K562 (cell line): Measurements from ENCODE around the gene ROBO3. TPM values are rescaled to one million over a fixed set of nuclear protein-coding genes. Genes with fewer than 3 reads are reported as not detected.

Experiments
- ATAC-seq: fragments of 200-7000 bp; cut with Tn5 transposase; 3 replicates; pipeline ENCODE4 v1.9.1; 2020; ENCODE audit warnings: moderate library complexity
- BruUV-seq: library from RNA; stranded (reverse); fragments of 400-500 nt; replicated peaks from 2 replicates; lab custom pipeline; 2021; lab: Mats Ljungman, UMichigan
- CTCF ChIA-PET: fragments of 300-600 bp; formaldehyde crosslinking; extraction: SDS; loops from one replicate; lab custom pipeline; 2021; ENCODE audit warnings: low intra/inter-chr PET ratio; lab: Yijun Ruan, JAX
- POLR2A ChIA-PET: fragments of 300-600, 350-650 bp; sonication (Branson Sonifier 250); formaldehyde crosslinking; extraction: SDS; loops from one replicate; lab custom pipeline; 2021; ENCODE audit warnings: antibody characterized with exemption, inconsistent platforms; lab: Yijun Ruan, JAX
- DNase-seq, 4 experiments: peaks; one replicate each; pipeline versions ENCODE4 v3.0.0 to v3.0.0-alpha.2; 2011 to 2018; ENCODE audit warnings: low spot score in 3 of 4, mixed read lengths in 3 of 4; ENCODE audit errors: extremely low read depth in 1 of 4
- FAIRE-seq: peaks from 2 replicates; lab custom pipeline; 2011; peaks lifted over from hg19 to GRCh38; lab: Jason Lieb, UNC
- H2AFZ ChIP-seq: 2 replicates; pipeline ENCODE4 v1.6.0; 2011; ENCODE audit warnings: low read depth, low read length, control low read depth, inconsistent platforms
- H3K27ac ChIP-seq: fragments of 200-600 bp; 3 replicates; pipeline ENCODE4 v1.8.0; 2011; ENCODE audit warnings: low read depth, mild to moderate bottlenecking, control low read depth, inconsistent platforms, low read length, moderate library complexity, mixed read lengths; ENCODE audit errors: extremely low read depth
- H3K27me3 ChIP-seq, 2 experiments: fragments of 300-600 bp in 1 of 2; 2 replicates in 1 of 2; 3 replicates in 1 of 2; pipeline versions ENCODE4 v1.6.0 to v1.8.0; 2011; ENCODE audit warnings: inconsistent platforms in 2 of 2, low read length in 2 of 2, mild to moderate bottlenecking in 1 of 2, mixed read lengths in 1 of 2, moderate library complexity in 1 of 2; ENCODE audit not compliant: control insufficient read depth in 2 of 2, insufficient read depth in 2 of 2
- H3K36me3 ChIP-seq: fragments of 300-600 bp; 3 replicates; pipeline ENCODE4 v1.8.0; 2011; ENCODE audit warnings: mild to moderate bottlenecking, low read length, inconsistent platforms; ENCODE audit not compliant: control insufficient read depth, insufficient read depth
- H3K4me1 ChIP-seq, 2 experiments: fragments of 200-600 bp in 1 of 2; replicated peaks in 1 of 2; 2 replicates in 1 of 2; 3 replicates in 1 of 2; pipeline versions ENCODE4 v1.5.1 to v1.8.0; 2011; ENCODE audit warnings: inconsistent platforms in 2 of 2, low read length in 2 of 2, mild to moderate bottlenecking in 1 of 2, mixed read lengths in 1 of 2, moderate library complexity in 1 of 2; ENCODE audit not compliant: control insufficient read depth in 2 of 2, insufficient read depth in 2 of 2
- H3K4me2 ChIP-seq: 2 replicates; pipeline ENCODE4 v1.6.1; 2011; ENCODE audit warnings: low read length, control low read depth, inconsistent platforms, mixed read lengths; ENCODE audit not compliant: insufficient read depth
- H3K4me3 ChIP-seq: fragments of 200-600 bp; sonication (generic), shearing (Covaris generic); 2 replicates; pipeline ENCODE4 v1.5.1; 2016; ENCODE audit warnings: control low read depth, inconsistent platforms
- H3K79me2 ChIP-seq: fragments of 200-600 bp; 3 replicates; pipeline ENCODE4 v1.8.0; 2011; ENCODE audit warnings: low read length, inconsistent platforms; ENCODE audit not compliant: control insufficient read depth, insufficient read depth
- H3K9ac ChIP-seq, 2 experiments: 2 replicates each; pipeline versions ENCODE4 v1.6.0 to v1.6.1; 2011; ENCODE audit warnings: low read depth in 2 of 2, low read length in 2 of 2, control low read depth in 1 of 2, inconsistent platforms in 1 of 2, mild to moderate bottlenecking in 1 of 2, mixed read lengths in 1 of 2; ENCODE audit not compliant: insufficient read depth in 1 of 2
- H3K9me1 ChIP-seq: one replicate; pipeline ENCODE4 v1.6.0; 2011; ENCODE audit warnings: inconsistent platforms, mild to moderate bottlenecking, low read length, moderate library complexity; ENCODE audit not compliant: control insufficient read depth, insufficient read depth
- H3K9me3 ChIP-seq: replicated peaks from 2 replicates; pipeline ENCODE4 v1.5.1; 2011; ENCODE audit warnings: low read depth, low read length, inconsistent platforms; ENCODE audit not compliant: control insufficient read depth, insufficient read depth
- H4K20me1 ChIP-seq: replicated peaks from 2 replicates; pipeline ENCODE4 v1.6.1; 2011; ENCODE audit warnings: low read length, inconsistent platforms, mixed read lengths; ENCODE audit not compliant: control insufficient read depth, insufficient read depth
- BCL6 ChIP-seq: fragments of 250-450 bp; sonication (Bioruptor Pico); IDR thresholded peaks from 2 replicates; pipeline ENCODE4 v1.4.0; 2020
- HDAC8 ChIP-seq: fragments of 450-650 bp; IDR thresholded peaks from 2 replicates; pipeline ENCODE4 v1.6.1; 2016; ENCODE audit warnings: mild to moderate bottlenecking, missing genetic modification characterization, moderate library complexity, missing compliant biosample characterization
- MAFF ChIP-seq: IDR thresholded peaks from 2 replicates; pipeline ENCODE4 v1.6.1; 2012; ENCODE audit warnings: low read length, improper control_type of control experiment
- NR2C2 ChIP-seq, 2 experiments: fragments of 200-800 bp in 1 of 2; sonication (Bioruptor generic) in 1 of 2; sonication (generic) in 1 of 2; formaldehyde crosslinking in 1 of 2; IDR thresholded peaks; 2 replicates each; pipeline versions ENCODE4 v1.6.1 to v1.8.0; 2016 to 2022; ENCODE audit warnings: mild to moderate bottlenecking in 1 of 2, missing compliant biosample characterization in 1 of 2, missing genetic modification characterization in 1 of 2, missing genetic modification reagents in 1 of 2
- ZZZ3 ChIP-seq: fragments of 450-650 bp; IDR thresholded peaks from 2 replicates; pipeline ENCODE4 v1.6.1; 2016; ENCODE audit warnings: antibody characterized with exemption, mild to moderate bottlenecking, moderate library complexity
- WGBS: fragments of 100-300 bp; shearing (Covaris generic); methylation state at CpG from one replicate; pipeline ENCODE4 v1.1.6; 2016; ENCODE audit warnings: low coverage, mixed read lengths; ENCODE audit not compliant: insufficient coverage; ENCODE audit errors: missing lambda C conversion rate; 5-methylcytosine and 5-hydroxymethylcytosine counted together
- in situ Hi-C: fragments of 300-500 bp; cut with MboI; formaldehyde crosslinking; loops from 4 replicates; pipeline ENCODE4 v1.15.0; 2018; ENCODE audit warnings: inconsistent platforms, mixed read lengths
- intact Hi-C: fragments of 100-400 bp; cut with micrococcal nuclease; formaldehyde crosslinking; loops from 2 replicates; pipeline ENCODE4 v1.14.2; 2022
- polyA plus RNA-seq, 8 experiments: library from polyadenylated mRNA; depleted of rRNA in 4 of 8; stranded (reverse) in 5 of 8; unstranded in 3 of 8; fragments of >200 nt; fragmentation: Nextera tagmentation in 2 of 8; fragmentation: Illumina TruSeq in 1 of 8; extraction: Ambion mirVana in 2 of 8; extraction: Trizol in 1 of 8; gene quantifications; 2 replicates each; pipeline versions ENCODE4 v1.2.1 to v1.2.3, GENCODE V29; 2011 to 2014; ENCODE audit warnings: inconsistent platforms in 1 of 8, missing spikeins in 1 of 8
- total RNA-seq, 7 experiments: library from RNA; depleted of rRNA in 6 of 7; stranded (reverse); fragments of >200 nt in 6 of 7; fragmentation: Illumina TruSeq in 2 of 7; extraction: Trizol in 2 of 7; gene quantifications; 2 replicates each; pipeline versions ENCODE4 v1.2.1 to v1.2.3, GENCODE V29; 2011 to 2021; ENCODE audit warnings: low replicate concordance in 1 of 7
- TF ChIP-seq, protein P1 (sequence below): fragments of 450-650 bp; IDR thresholded peaks from 2 replicates; pipeline ENCODE4 v1.6.1; 2017; ENCODE audit warnings: antibody characterized with exemption, mild to moderate bottlenecking

The ROBO3 gene
- total and polyA plus RNA-seq, 9 of the 15 experiments (the other 6 are each of a cell fraction or from before 2014, with no cell fraction given), result 0.29 to 1.4 (median 0.97) TPM; not detected in 2

DNA sequence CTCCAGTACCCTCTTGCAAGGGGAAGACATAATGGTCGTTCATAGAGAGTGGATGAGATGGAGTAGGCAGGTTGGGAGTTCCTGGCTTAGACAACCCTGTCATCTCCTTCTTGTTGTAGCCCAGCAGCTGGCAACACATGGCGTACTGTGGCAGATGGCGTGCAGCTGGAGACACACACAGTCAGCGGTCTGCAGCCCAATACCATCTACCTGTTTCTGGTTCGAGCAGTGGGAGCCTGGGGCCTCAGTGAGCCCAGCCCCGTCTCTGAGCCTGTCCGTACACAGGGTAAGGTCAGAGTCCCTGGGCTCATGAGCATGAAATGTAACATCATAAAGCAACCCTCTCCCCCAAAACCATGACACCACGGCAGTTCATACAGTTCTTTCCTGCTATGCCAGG is 8.7 kb downstream of the ROBO3 start:
- no peaks in the 10 kb centered on the region for H3K9me3 ChIP-seq
- no peaks in the 10 kb centered on the region for H4K20me1 ChIP-seq
- H3K9ac ChIP-seq, result no peak overlapping the region
- H2AFZ ChIP-seq, result no peak overlapping the region
- no peaks in the 10 kb centered on the region for H3K9me1 ChIP-seq
- ChIA-PET POLR2A (no interaction called here), CTCF (no interaction called here)
- no TSS peak for BruUV-seq
- intact Hi-C loops, result no loop called here
- H3K27ac ChIP-seq, result no peak overlapping the region
- no peak overlapping the region for H3K4me2 ChIP-seq
- no peak overlapping the region for H3K4me3 ChIP-seq
- ATAC-seq (no peak), DNase-seq (no peak), FAIRE-seq (no peak)
- peaks cover 0 to 19% of the 10 kb centered on the region in 2 experiments; a peak in 3 of 5 replicates for H3K4me1 ChIP-seq
- no peaks in the 10 kb centered on the region for H3K79me2 ChIP-seq
- no peak for TF ChIP-seq ZZZ3
- TF ChIP-seq HDAC8 (tag), result no peak
- TF ChIP-seq BCL6, result no peak
- TF ChIP-seq, protein P1, sequence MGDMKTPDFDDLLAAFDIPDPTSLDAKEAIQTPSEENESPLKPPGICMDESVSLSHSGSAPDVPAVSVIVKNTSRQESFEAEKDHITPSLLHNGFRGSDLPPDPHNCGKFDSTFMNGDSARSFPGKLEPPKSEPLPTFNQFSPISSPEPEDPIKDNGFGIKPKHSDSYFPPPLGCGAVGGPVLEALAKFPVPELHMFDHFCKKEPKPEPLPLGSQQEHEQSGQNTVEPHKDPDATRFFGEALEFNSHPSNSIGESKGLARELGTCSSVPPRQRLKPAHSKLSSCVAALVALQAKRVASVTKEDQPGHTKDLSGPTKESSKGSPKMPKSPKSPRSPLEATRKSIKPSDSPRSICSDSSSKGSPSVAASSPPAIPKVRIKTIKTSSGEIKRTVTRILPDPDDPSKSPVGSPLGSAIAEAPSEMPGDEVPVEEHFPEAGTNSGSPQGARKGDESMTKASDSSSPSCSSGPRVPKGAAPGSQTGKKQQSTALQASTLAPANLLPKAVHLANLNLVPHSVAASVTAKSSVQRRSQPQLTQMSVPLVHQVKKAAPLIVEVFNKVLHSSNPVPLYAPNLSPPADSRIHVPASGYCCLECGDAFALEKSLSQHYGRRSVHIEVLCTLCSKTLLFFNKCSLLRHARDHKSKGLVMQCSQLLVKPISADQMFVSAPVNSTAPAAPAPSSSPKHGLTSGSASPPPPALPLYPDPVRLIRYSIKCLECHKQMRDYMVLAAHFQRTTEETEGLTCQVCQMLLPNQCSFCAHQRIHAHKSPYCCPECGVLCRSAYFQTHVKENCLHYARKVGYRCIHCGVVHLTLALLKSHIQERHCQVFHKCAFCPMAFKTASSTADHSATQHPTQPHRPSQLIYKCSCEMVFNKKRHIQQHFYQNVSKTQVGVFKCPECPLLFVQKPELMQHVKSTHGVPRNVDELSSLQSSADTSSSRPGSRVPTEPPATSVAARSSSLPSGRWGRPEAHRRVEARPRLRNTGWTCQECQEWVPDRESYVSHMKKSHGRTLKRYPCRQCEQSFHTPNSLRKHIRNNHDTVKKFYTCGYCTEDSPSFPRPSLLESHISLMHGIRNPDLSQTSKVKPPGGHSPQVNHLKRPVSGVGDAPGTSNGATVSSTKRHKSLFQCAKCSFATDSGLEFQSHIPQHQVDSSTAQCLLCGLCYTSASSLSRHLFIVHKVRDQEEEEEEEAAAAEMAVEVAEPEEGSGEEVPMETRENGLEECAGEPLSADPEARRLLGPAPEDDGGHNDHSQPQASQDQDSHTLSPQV, result no peak
- TF ChIP-seq NR2C2 (CRISPR knock-in tag; IDR thresholded peaks at IDR 0.05), result no peak
- no peak for TF ChIP-seq NR2C2 (tag; IDR thresholded peaks at IDR 0.05)
- TF ChIP-seq MAFF, result no peak
- H3K27me3 ChIP-seq, result peaks cover 17 to 75% of the 10 kb centered on the region in 2 experiments; a peak in 4 of 5 replicates
- in situ Hi-C loops, result loop anchor here (25.0 kb wide), 1 partner anchor 812 kb away; no protein-coding TSS in a partner anchor
- H3K36me3 ChIP-seq, result no peaks in the 10 kb centered on the region
- WGBS, result 5% methylated on average over 8 of the region's 8 CpGs
